Vagina (tissue), 2 donors: ENCODE data around the gene SLC40A1. TPM values are rescaled to one million over a fixed set of nuclear protein-coding genes. Genes with fewer than 3 reads are reported as not detected.

Experiments used
- DNase-seq, 2 donors: peaks; one replicate each; pipeline ENCODE4 v3.0.0-alpha.2; 2017; ENCODE audit errors: extremely low spot score in 2 of 2
- H3K27ac ChIP-seq: fragments of 200-600 bp; sonication (generic); one replicate; pipeline ENCODE4 v1.5.1; 2019
- H3K27me3 ChIP-seq: fragments of 200-600 bp; sonication (generic); one replicate; pipeline ENCODE4 v1.5.1; 2019
- H3K36me3 ChIP-seq, 2 donors: fragments of 200-600 bp; sonication (generic); one replicate each; pipeline ENCODE4 v1.5.1; 2017 to 2019
- H3K4me1 ChIP-seq: fragments of 200-600 bp; sonication (generic); one replicate; pipeline ENCODE4 v1.5.1; 2019
- H3K4me3 ChIP-seq, 2 donors: fragments of 200-600 bp; sonication (generic); 1 replicate in 1 of 2; 2 replicates in 1 of 2; pipeline ENCODE4 v1.5.1; 2016 to 2019
- H3K9me3 ChIP-seq: fragments of 200-600 bp; sonication (generic); one replicate; pipeline ENCODE4 v1.5.1; 2019
- CTCF ChIP-seq, 3 experiments: fragments of 450-650 bp in 2 of 3; fragments of 200-600 bp in 1 of 3; sonication (generic) in 1 of 3; IDR thresholded peaks; one replicate each; pipeline ENCODE4 v1.5.1; 2017 to 2019; ENCODE audit warnings: antibody characterized with exemption in 3 of 3, mild to moderate bottlenecking in 2 of 3, moderate library complexity in 2 of 3
- POLR2A ChIP-seq, 2 donors: fragments of 450-650 bp; IDR thresholded peaks; one replicate each; pipeline ENCODE4 v1.6.1; 2017; ENCODE audit warnings: antibody characterized with exemption in 2 of 2, mild to moderate bottlenecking in 2 of 2, moderate library complexity in 2 of 2
- POLR2AphosphoS5 ChIP-seq, 2 donors: sonication (generic); formaldehyde crosslinking; IDR thresholded peaks; one replicate each; pipeline ENCODE4 v1.9.0; 2017; ENCODE audit warnings: antibody characterized with exemption in 2 of 2, mild to moderate bottlenecking in 2 of 2, low read depth in 1 of 2; ENCODE audit not compliant: insufficient read depth in 1 of 2
- intact Hi-C: fragments of 100-400 bp; cut with DNase I; formaldehyde crosslinking; loops from one replicate; pipeline ENCODE4 v1.15.1; 2023
- total RNA-seq: library from RNA; depleted of rRNA; stranded (reverse); fragments of >200 nt; gene quantifications from one replicate; pipeline ENCODE4 v1.2.3, GENCODE V29; 2016

Gene SLC40A1
- total RNA-seq, 1 donor from 2014 or later, result 53.3 TPM

DNA sequence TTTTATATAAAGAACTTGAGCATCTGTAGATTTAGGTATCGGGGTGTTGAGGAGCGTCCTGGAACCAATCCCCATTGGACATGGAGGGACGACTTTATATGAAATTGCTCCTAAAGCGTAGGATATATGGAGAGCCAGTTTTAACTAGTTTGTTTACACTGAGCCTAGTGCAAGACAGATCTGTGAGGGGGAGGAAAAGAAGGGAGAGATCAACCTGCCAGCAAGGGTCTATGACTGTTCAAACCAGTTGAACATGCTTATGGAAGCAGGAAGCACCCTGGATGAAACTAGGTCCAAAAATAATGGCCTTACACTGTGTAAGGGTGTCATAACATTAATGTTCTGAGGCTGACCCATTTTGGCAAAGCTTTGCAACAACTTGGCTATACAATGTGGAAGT, 34.0 kb upstream of the SLC40A1 start:
- Histone ChIP-seq H3K27me3 (no peaks in the 10 kb centered on the region), H3K36me3 (no peaks in the 10 kb centered on the region), H3K4me3 (no peak overlapping the region), H3K9me3 (no peaks in the 10 kb centered on the region), H3K4me1 (peaks cover 34% of the 10 kb centered on the region), H3K27ac (no peak overlapping the region)
- TF ChIP-seq POLR2A (IDR thresholded peaks at IDR 0.05) (no peak), POLR2AphosphoS5 (IDR thresholded peaks at IDR 0.05; ENCODE audit: insufficient read depth in 1 of 2, low read depth in 1 of 2) (no peak), CTCF (IDR thresholded peaks at IDR 0.05) (no peak)
- intact Hi-C loops, result no loop called here
- DNase-seq, result no peak

DNA sequence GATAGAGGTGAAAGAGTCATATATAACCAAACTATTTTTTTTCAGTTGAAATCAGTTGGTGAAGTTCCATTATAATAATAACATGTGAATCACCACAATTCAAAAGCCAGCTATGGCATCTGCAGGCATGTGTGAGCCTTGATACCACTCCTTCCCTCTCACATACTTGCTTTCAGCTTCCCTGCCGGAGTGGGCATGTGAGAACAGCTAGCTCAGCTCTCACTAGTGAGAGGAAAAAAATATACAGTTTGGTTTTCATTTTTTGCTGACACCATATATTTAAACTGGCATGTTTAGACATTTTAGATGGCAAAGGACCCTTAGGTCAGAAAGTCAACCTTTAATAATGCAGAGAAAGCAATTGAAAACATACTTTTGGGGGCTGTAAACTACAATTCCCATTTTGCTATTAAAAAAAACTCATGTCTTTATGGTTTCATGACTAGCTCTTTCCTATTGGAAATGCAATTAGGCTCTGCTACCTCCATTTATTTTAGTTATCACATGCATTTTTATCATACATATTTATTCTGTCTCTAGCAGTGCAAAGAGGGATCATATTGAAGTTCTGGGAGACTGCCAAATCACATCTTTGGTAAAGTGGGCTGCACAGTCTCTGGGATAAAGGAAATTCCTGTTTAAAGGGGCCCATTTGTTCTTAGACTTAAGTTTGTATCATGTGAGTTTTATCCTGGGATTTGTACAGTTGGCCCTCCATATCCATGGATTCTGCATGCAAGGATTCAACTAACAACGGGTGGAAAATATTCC, 33.2 kb upstream of the SLC40A1 start:
- Histone ChIP-seq H3K36me3 (no peaks in the 10 kb centered on the region), H3K4me1 (peaks cover 42% of the 10 kb centered on the region), H3K9me3 (no peaks in the 10 kb centered on the region), H3K27me3 (no peaks in the 10 kb centered on the region), H3K4me3 (peak overlapping the region; percentile 9 to 25), H3K27ac (peak overlapping the region; percentile 52)
- DNase-seq, result no peak
- TF ChIP-seq POLR2AphosphoS5 (IDR thresholded peaks at IDR 0.05; ENCODE audit: insufficient read depth in 1 of 2, low read depth in 1 of 2), result no peak
- TF ChIP-seq POLR2A (IDR thresholded peaks at IDR 0.05), result no peak
- TF ChIP-seq CTCF (IDR thresholded peaks at IDR 0.05), result no peak
- intact Hi-C loops, result no loop called here

DNA sequence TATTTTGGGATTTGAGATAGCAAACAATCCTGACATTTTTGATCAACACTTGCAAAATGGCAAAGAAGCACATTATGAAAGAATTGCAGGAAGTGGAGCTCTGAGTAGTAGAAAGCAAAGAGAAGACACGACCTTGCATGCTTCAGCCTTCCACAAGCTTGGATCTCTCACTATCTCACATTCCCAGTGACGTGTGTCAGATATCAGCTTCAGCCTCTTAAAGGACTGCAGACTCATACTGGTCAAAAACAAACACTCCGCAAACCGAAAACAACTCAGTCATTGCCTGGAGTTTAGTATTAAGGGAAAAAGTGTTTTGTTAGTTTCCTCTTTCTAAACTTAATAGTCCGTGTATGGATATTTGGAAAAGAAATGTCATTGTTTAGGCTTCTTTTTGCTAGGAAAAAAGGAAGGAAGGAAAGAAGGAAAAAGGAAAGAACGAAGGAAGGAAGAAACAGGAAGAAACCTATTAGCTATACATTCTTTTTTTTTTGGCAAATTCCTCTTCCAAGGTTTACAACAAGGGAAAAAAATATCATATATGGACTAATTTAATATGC, 32.6 kb upstream of the SLC40A1 start:
- no peaks in the 10 kb centered on the region for H3K27me3 ChIP-seq
- intact Hi-C loops, result no loop called here
- H3K36me3 ChIP-seq, result no peaks in the 10 kb centered on the region
- H3K27ac ChIP-seq, result peak overlapping the region; percentile 52
- H3K9me3 ChIP-seq, result no peaks in the 10 kb centered on the region
- peaks cover 42% of the 10 kb centered on the region for H3K4me1 ChIP-seq
- TF ChIP-seq POLR2A (IDR thresholded peaks at IDR 0.05), result no peak
- TF ChIP-seq CTCF (IDR thresholded peaks at IDR 0.05), result no peak
- no peak for TF ChIP-seq POLR2AphosphoS5 (IDR thresholded peaks at IDR 0.05; ENCODE audit: insufficient read depth in 1 of 2, low read depth in 1 of 2)
- DNase-seq, result no peak
- peak overlapping the region; percentile 9 to 25 for H3K4me3 ChIP-seq

DNA sequence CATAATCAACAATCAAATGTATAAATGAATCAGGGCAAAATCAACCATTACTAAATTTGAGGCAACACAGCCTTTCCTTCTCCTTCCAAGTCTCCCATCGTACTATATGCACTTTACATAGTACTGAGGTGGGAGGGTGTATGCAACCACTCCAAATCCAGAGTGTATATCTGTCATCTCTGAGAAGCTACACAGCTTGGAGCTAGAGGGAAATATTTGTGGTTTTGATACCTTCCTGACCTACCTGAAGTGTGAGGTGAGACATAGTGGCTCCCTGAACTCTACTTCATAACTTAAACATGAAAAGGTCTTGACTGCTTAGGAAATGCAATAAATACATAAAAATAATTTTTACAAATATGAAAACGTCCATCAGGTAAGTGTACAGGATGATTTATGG, 30.1 kb upstream of the SLC40A1 start:
- H3K27me3 ChIP-seq, result no peaks in the 10 kb centered on the region
- no peak overlapping the region for H3K4me3 ChIP-seq
- no peaks in the 10 kb centered on the region for H3K36me3 ChIP-seq
- no peaks in the 10 kb centered on the region for H3K9me3 ChIP-seq
- no peak for DNase-seq
- H3K27ac ChIP-seq, result no peak overlapping the region
- peaks cover 42% of the 10 kb centered on the region for H3K4me1 ChIP-seq
- TF ChIP-seq POLR2AphosphoS5 (IDR thresholded peaks at IDR 0.05; ENCODE audit: insufficient read depth in 1 of 2, low read depth in 1 of 2), result no peak
- TF ChIP-seq POLR2A (IDR thresholded peaks at IDR 0.05), result no peak
- no peak for TF ChIP-seq CTCF (IDR thresholded peaks at IDR 0.05)
- intact Hi-C loops, result no loop called here

GRCh38 chr2:189609853-189610252, 29.3 kb upstream of the SLC40A1 start:
- H3K4me3 ChIP-seq, result no peak overlapping the region
- H3K36me3 ChIP-seq, result no peaks in the 10 kb centered on the region
- no peaks in the 10 kb centered on the region for H3K9me3 ChIP-seq
- TF ChIP-seq POLR2AphosphoS5 (IDR thresholded peaks at IDR 0.05; ENCODE audit: insufficient read depth in 1 of 2, low read depth in 1 of 2) (no peak), POLR2A (IDR thresholded peaks at IDR 0.05) (no peak), CTCF (IDR thresholded peaks at IDR 0.05) (no peak)
- peak overlapping the region; percentile 15 for H3K27ac ChIP-seq
- peaks cover 42% of the 10 kb centered on the region for H3K4me1 ChIP-seq
- no peaks in the 10 kb centered on the region for H3K27me3 ChIP-seq
- DNase-seq, result no peak
- intact Hi-C loops, result no loop called here
